Neutrophil (primary cell): ENCODE results near the gene PLEKHH1.

Experiments used
- H3K27ac ChIP-seq: fragments of 200-600 bp; sonication (generic); 2 replicates; pipeline ENCODE4 v1.5.1; 2016; ENCODE audit warnings: mild to moderate bottlenecking, moderate library complexity
- H3K27me3 ChIP-seq: fragments of 200-600 bp; sonication (generic); 2 replicates; pipeline ENCODE4 v1.6.0; 2016; ENCODE audit warnings: mild to moderate bottlenecking
- H3K36me3 ChIP-seq: fragments of 200-600 bp; sonication (generic); 2 replicates; pipeline ENCODE4 v1.5.1; 2017
- H3K4me1 ChIP-seq, 2 experiments: fragments of 200-600 bp in 1 of 2; sonication (generic) in 1 of 2; 1 replicate in 1 of 2; 2 replicates in 1 of 2; pipeline versions ENCODE4 v1.5.1 to v1.6.1; 2013 to 2016; ENCODE audit warnings: low read depth in 1 of 2, low read length in 1 of 2, mild to moderate bottlenecking in 1 of 2, moderate library complexity in 1 of 2; ENCODE audit not compliant: control insufficient read depth in 1 of 2, insufficient read depth in 1 of 2
- H3K4me3 ChIP-seq, 2 experiments: fragments of 200-600 bp in 1 of 2; sonication (generic) in 1 of 2; 1 replicate in 1 of 2; 2 replicates in 1 of 2; pipeline ENCODE4 v1.5.1; 2013 to 2016; ENCODE audit warnings: low read depth in 1 of 2, low read length in 1 of 2, mild to moderate bottlenecking in 1 of 2, moderate library complexity in 1 of 2
- H3K9me3 ChIP-seq: fragments of 200-600 bp; sonication (generic); 2 replicates; pipeline ENCODE4 v1.5.1; 2016
- TF ChIP-seq, protein P1 (sequence below): fragments of 200-600 bp; sonication (generic); IDR thresholded peaks from 2 replicates; pipeline ENCODE4 v1.5.1; 2016; ENCODE audit warnings: antibody characterized with exemption

PLEKHH1 gene

GRCh38 chr14:67487937-67488893 is 44.9 kb upstream of the PLEKHH1 start, which contains the start of gene TMEM229B:
TSS of gene TMEM229B (minus strand) at chr14:67488721. CDS start at chr14:67473923, 14,798 bp downstream.
- peaks cover 9 to 11% of the 10 kb centered on the region in 2 experiments for H3K4me1 ChIP-seq
- H3K9me3 ChIP-seq: no peaks in the 10 kb centered on the region
- no peaks in the 10 kb centered on the region for H3K27me3 ChIP-seq
- no peaks in the 10 kb centered on the region for H3K36me3 ChIP-seq
- TF ChIP-seq, protein P1, sequence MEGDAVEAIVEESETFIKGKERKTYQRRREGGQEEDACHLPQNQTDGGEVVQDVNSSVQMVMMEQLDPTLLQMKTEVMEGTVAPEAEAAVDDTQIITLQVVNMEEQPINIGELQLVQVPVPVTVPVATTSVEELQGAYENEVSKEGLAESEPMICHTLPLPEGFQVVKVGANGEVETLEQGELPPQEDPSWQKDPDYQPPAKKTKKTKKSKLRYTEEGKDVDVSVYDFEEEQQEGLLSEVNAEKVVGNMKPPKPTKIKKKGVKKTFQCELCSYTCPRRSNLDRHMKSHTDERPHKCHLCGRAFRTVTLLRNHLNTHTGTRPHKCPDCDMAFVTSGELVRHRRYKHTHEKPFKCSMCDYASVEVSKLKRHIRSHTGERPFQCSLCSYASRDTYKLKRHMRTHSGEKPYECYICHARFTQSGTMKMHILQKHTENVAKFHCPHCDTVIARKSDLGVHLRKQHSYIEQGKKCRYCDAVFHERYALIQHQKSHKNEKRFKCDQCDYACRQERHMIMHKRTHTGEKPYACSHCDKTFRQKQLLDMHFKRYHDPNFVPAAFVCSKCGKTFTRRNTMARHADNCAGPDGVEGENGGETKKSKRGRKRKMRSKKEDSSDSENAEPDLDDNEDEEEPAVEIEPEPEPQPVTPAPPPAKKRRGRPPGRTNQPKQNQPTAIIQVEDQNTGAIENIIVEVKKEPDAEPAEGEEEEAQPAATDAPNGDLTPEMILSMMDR: no peak
- peak within 1 kb of the TSS; percentile 55 to 66 for H3K4me3 ChIP-seq
- peak within 1 kb of the TSS; percentile 52 for H3K27ac ChIP-seq

- Histone ChIP-seq H3K36me3 (no peaks in the 10 kb centered on the region), H3K27ac (no peak overlapping the region), H3K4me3 (no peak overlapping the region), H3K9me3 (no peaks in the 10 kb centered on the region), H3K4me1 (peaks cover 9 to 11% of the 10 kb centered on the region in 2 experiments), H3K27me3 (no peaks in the 10 kb centered on the region)
- TF ChIP-seq, protein P1: no peak
Measured at GRCh38 chr14:67490196-67490595, 42.9 kb upstream of the PLEKHH1 start.

- H3K4me1 ChIP-seq: peaks cover 9 to 11% of the 10 kb centered on the region in 2 experiments
- H3K27me3 ChIP-seq: no peaks in the 10 kb centered on the region
- no peaks in the 10 kb centered on the region for H3K9me3 ChIP-seq
- no peaks in the 10 kb centered on the region for H3K36me3 ChIP-seq
- H3K4me3 ChIP-seq: no peak overlapping the region
- H3K27ac ChIP-seq: no peak overlapping the region
- TF ChIP-seq, protein P1: no peak
Measured at GRCh38 chr14:67491285-67491684, 41.8 kb upstream of the PLEKHH1 start.

DNA sequence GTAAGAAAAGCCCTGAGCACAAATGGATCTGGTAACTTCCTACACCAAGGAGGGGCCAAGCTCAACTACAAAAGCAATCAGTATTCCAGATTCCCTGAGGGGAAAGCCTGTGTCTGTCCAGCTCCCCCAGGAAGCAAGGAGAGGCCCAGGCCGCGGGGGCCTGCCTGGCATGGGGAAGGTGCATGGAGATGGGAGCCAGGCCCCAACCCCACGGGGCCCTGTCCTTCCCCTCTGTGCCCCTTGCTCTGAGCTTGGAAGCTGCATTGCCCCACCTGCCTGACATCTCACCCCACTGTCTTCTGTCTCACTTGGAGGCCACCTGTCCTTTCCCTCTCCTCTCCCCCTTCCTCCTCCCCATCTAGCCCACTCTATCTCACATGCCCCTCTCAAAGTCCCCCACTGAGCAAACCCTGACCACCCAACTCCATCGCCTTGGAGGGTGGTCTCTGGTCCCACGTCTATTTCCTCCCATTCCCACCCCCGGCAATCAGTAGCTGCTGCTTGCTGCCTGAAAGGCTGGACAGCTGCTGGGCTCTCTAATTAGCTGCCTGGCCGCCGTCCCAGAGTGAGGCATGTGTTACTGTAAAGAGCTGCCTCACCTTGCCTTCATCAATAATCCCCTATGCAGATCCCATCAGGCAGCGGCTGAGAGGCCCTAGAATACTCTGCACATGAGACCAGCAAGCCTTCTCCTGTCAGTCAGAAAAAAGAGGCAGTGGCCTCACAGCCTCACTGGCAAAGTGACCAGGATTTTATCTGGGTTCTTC is 41.2 kb upstream of the PLEKHH1 start:
- Histone ChIP-seq H3K27ac (no peak overlapping the region), H3K4me3 (no peak overlapping the region), H3K9me3 (no peaks in the 10 kb centered on the region), H3K4me1 (peaks cover 9 to 11% of the 10 kb centered on the region in 2 experiments), H3K36me3 (no peaks in the 10 kb centered on the region), H3K27me3 (no peaks in the 10 kb centered on the region)
- TF ChIP-seq, protein P1: no peak

DNA sequence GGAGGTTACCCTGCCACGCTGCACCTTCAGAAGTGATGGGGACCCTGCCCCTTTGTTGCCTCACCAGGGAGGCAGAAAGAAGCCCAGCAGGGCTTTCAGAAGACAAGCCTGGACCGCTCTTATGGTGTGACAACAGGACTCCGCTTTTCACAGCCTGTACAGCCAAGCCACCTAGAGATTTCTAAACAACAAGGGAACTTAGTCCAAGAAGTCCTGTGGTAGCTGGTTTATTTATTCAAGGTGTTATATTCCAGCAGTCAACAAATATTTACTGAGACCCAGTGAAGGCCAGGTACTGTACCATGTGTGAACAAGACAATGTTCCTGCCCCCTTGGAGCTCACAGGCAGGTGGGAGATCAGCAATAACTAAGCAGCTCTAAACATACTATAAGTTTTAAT is 40.6 kb upstream of the PLEKHH1 start:
- TF ChIP-seq, protein P1: no peak
- Histone ChIP-seq H3K36me3 (no peaks in the 10 kb centered on the region), H3K27me3 (no peaks in the 10 kb centered on the region), H3K27ac (no peak overlapping the region), H3K4me1 (peaks cover 9 to 11% of the 10 kb centered on the region in 2 experiments), H3K4me3 (no peak overlapping the region), H3K9me3 (no peaks in the 10 kb centered on the region)
